ENCODE measurements around the gene NDUFS8. TPM values are rescaled to one million over a fixed set of nuclear protein-coding genes. Genes with fewer than 3 reads are reported as not detected.
A peak's percentile ranks its signal among the peaks of the same experiment; 100 is the strongest.

The NDUFS8 gene
- total and polyA plus RNA-seq, 2 of the 13 experiments (the other 11 are each of a cell fraction or from before 2014, with no cell fraction given): 96.7 to 158 TPM

DNA sequence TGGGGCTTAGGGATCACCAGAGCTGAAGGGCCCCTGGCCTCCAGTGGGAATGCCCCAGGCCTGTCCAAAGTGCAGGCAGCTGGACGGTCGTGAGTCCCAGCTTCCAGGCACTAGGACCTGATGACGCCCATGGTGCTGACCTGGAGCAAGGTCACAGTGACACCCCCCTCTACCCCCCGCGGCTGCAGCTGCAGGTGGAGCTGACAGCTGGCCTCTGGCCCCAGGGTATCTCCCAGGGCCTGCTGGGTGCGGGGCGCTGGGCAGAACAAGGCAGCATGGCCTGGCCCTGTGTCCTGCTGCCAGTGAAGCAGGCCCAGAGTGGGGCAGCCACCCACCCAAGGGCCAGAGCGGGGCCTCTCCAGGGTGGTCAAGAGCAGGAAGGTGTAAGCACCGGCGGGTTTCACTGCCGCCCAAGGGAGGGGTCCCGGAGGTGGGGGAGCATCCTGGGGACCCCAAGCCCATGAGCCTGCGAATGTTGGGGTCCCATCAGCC lies 7.8 kb downstream of the NDUFS8 start (continued):
- TF ChIP-seq, protein P1, sequence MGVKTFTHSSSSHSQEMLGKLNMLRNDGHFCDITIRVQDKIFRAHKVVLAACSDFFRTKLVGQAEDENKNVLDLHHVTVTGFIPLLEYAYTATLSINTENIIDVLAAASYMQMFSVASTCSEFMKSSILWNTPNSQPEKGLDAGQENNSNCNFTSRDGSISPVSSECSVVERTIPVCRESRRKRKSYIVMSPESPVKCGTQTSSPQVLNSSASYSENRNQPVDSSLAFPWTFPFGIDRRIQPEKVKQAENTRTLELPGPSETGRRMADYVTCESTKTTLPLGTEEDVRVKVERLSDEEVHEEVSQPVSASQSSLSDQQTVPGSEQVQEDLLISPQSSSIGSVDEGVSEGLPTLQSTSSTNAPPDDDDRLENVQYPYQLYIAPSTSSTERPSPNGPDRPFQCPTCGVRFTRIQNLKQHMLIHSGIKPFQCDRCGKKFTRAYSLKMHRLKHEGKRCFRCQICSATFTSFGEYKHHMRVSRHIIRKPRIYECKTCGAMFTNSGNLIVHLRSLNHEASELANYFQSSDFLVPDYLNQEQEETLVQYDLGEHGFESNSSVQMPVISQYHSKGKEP (CRISPR knock-in tag; IDR thresholded peaks at IDR 0.05): no peak
- peak; percentile 96 for TF ChIP-seq REL (CRISPR knock-in tag; conservative IDR thresholded peaks at IDR 0.05)
- no peak; the same call in 1 of the 2 replicates for TF ChIP-seq TBP (CRISPR knock-in tag; IDR thresholded peaks at IDR 0.05)
- no peak for TF ChIP-seq ZNF75D (CRISPR knock-in tag; IDR thresholded peaks at IDR 0.05; ENCODE audit: borderline replicate concordance)
- peak; percentile 93 for TF ChIP-seq ZNF556 (CRISPR knock-in tag; IDR thresholded peaks at IDR 0.05; ENCODE audit: borderline replicate concordance)
- TF ChIP-seq HOXD1 (CRISPR knock-in tag; IDR thresholded peaks at IDR 0.05): peak; percentile 76; the same call in 1 of the 2 replicates
- TF ChIP-seq, protein P2, sequence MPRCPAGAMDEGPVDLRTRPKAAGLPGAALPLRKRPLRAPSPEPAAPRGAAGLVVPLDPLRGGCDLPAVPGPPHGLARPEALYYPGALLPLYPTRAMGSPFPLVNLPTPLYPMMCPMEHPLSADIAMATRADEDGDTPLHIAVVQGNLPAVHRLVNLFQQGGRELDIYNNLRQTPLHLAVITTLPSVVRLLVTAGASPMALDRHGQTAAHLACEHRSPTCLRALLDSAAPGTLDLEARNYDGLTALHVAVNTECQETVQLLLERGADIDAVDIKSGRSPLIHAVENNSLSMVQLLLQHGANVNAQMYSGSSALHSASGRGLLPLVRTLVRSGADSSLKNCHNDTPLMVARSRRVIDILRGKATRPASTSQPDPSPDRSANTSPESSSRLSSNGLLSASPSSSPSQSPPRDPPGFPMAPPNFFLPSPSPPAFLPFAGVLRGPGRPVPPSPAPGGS (CRISPR knock-in tag; IDR thresholded peaks at IDR 0.05): no peak; the same call in 1 of the 2 replicates
- TF ChIP-seq, protein P3, sequence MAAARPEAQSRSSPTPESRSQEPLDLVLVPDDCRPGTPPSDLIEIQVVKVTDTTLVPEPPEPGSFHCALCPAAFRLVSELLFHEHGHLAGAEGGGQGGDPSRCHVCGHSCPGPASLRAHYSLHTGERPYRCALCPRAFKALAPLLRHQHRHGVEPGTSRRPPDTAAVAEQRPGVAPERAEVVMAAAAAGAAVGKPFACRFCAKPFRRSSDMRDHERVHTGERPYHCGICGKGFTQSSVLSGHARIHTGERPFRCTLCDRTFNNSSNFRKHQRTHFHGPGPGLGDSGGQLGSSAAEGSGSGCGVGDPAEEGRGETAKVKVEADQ (CRISPR knock-in tag; IDR thresholded peaks at IDR 0.05; ENCODE audit: borderline replicate concordance): no peak; the same call in 1 of the 2 replicates
- 0 out of 2 replicates have a peak, but pooled peaks have one; percentile 37 for TF ChIP-seq ZNF772 (CRISPR knock-in tag; IDR thresholded peaks at IDR 0.05)
- peak; percentile 94 for TF ChIP-seq KDM6A (CRISPR knock-in tag; IDR thresholded peaks at IDR 0.05; ENCODE audit: low read depth)
- TF ChIP-seq ZNF792 (CRISPR knock-in tag; IDR thresholded peaks at IDR 0.05): peak; percentile 83; the same call in 1 of the 2 replicates
- no peak for TF ChIP-seq CHCHD3 (CRISPR knock-in tag; IDR thresholded peaks at IDR 0.05)
- no peak for TF ChIP-seq MZF1 (CRISPR knock-in tag; IDR thresholded peaks at IDR 0.05; ENCODE audit: borderline replicate concordance)
- no peak for TF ChIP-seq SOX6 (IDR thresholded peaks at IDR 0.05)
- peak; percentile 92 for TF ChIP-seq SOX6 (CRISPR knock-in tag; IDR thresholded peaks at IDR 0.05)
- no peak; the same call in none of the 2 replicates for TF ChIP-seq ZNF558 (CRISPR knock-in tag; IDR thresholded peaks at IDR 0.05; ENCODE audit: borderline replicate concordance)
- TF ChIP-seq, protein P4, sequence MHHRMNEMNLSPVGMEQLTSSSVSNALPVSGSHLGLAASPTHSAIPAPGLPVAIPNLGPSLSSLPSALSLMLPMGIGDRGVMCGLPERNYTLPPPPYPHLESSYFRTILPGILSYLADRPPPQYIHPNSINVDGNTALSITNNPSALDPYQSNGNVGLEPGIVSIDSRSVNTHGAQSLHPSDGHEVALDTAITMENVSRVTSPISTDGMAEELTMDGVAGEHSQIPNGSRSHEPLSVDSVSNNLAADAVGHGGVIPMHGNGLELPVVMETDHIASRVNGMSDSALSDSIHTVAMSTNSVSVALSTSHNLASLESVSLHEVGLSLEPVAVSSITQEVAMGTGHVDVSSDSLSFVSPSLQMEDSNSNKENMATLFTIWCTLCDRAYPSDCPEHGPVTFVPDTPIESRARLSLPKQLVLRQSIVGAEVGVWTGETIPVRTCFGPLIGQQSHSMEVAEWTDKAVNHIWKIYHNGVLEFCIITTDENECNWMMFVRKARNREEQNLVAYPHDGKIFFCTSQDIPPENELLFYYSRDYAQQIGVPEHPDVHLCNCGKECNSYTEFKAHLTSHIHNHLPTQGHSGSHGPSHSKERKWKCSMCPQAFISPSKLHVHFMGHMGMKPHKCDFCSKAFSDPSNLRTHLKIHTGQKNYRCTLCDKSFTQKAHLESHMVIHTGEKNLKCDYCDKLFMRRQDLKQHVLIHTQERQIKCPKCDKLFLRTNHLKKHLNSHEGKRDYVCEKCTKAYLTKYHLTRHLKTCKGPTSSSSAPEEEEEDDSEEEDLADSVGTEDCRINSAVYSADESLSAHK (CRISPR knock-in tag; IDR thresholded peaks at IDR 0.05; ENCODE audit: borderline replicate concordance): no peak
- TF ChIP-seq SKI (IDR thresholded peaks at IDR 0.05; ENCODE audit: partially characterized antibody): peak; percentile 88
